ENCODE measurements around the gene RPL21.
A peak's percentile ranks its signal among the peaks of the same experiment; 100 is the strongest.

RPL21 gene

DNA sequence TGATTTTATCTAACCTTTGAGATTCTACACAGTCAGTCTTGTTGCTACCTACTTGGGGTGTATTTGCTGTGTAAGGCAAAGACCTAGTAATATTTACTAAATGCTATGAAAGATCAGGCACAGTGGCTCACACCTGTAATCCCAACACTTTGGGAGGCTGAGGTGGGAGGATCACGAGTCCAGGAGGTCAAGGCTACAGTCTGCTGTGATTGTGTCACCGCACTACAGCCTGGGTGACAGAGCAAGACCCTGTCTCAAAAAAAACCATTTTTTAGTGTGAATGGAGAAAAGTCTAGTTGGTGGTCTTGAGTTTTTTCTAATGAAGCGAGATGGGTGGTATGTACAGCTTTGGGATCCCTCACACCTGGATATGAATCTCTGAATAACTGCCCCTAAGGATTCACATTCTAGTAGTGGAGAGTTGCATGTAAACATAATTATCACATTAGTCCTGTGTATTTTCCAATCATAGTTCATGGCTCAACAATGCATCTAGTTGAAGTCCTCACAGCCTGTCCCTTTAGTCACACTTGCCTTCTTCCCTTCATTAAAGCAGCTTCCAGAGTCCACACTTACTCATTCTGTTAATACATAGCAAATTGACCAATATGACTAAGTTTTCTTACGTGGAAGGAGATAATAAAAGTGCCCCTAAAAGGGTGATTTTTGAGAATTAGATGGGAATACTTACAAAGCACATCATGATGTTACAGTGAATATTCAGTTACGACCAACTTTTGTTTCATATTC lies 7.5 kb downstream of the RPL21 start:
- TF ChIP-seq, protein P1, sequence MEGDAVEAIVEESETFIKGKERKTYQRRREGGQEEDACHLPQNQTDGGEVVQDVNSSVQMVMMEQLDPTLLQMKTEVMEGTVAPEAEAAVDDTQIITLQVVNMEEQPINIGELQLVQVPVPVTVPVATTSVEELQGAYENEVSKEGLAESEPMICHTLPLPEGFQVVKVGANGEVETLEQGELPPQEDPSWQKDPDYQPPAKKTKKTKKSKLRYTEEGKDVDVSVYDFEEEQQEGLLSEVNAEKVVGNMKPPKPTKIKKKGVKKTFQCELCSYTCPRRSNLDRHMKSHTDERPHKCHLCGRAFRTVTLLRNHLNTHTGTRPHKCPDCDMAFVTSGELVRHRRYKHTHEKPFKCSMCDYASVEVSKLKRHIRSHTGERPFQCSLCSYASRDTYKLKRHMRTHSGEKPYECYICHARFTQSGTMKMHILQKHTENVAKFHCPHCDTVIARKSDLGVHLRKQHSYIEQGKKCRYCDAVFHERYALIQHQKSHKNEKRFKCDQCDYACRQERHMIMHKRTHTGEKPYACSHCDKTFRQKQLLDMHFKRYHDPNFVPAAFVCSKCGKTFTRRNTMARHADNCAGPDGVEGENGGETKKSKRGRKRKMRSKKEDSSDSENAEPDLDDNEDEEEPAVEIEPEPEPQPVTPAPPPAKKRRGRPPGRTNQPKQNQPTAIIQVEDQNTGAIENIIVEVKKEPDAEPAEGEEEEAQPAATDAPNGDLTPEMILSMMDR (IDR thresholded peaks at IDR 0.05) = no peak
- TF ChIP-seq ZFX (IDR thresholded peaks at IDR 0.05; ENCODE audit: borderline replicate concordance) = no peak
- no peak overlapping the region for H3K27ac ChIP-seq

DNA sequence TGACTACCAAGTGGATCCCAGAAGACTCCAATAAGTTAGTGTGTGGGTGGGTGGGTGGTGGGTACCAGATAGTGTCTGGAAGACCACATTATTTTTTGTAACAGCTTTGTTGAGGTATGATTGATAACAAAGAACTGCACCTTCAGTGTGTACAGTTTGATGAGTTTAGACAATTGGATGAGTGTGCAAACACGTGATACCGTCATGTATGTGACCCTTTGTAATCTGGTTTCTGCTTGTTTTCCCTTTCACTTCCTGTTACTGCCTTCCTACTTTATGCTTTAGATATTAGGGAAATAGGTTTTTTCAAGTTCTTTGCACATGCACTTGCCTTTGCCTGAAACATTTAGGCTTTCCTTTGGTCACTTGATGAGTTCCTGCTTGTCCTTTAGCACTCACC lies 8.5 kb downstream of the RPL21 start:
- TF ChIP-seq ZFX (IDR thresholded peaks at IDR 0.05; ENCODE audit: borderline replicate concordance) = no peak
- TF ChIP-seq, protein P1 (IDR thresholded peaks at IDR 0.05) = no peak
- H3K27ac ChIP-seq = peak overlapping the region; percentile 25; the same call in 1 of the 2 replicates

DNA sequence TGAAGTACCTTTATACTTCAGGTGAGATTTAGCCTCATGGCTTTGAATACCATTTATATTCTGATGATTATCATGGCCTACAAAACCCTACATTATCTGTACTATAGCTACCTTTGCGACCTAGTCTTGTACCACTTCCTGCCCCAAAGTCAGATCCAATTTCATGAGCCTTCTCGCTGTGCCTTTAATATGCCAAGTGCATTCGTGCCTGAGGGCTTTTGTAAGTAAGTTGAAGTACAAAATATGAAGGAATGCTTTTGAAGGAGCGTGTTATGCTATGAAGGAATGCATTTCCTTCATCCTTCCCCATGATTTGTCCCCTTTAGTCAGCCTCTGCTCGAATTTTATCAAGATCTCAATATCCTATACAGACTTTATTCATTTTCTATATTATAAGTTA lies 10.0 kb downstream of the RPL21 start:
- TF ChIP-seq, protein P1 (IDR thresholded peaks at IDR 0.05) = no peak
- TF ChIP-seq ZFX (IDR thresholded peaks at IDR 0.05; ENCODE audit: borderline replicate concordance) = no peak
- H3K27ac ChIP-seq = 0 out of 2 replicates have a peak overlapping the region, but pooled peaks have one; percentile 25

GRCh38 chr13:27263438-27263837 lies 12.1 kb downstream of the RPL21 start:
- no peak overlapping the region for H3K27ac ChIP-seq
- TF ChIP-seq, protein P1 (IDR thresholded peaks at IDR 0.05) = no peak
- no peak for TF ChIP-seq ZFX (IDR thresholded peaks at IDR 0.05; ENCODE audit: borderline replicate concordance)

DNA sequence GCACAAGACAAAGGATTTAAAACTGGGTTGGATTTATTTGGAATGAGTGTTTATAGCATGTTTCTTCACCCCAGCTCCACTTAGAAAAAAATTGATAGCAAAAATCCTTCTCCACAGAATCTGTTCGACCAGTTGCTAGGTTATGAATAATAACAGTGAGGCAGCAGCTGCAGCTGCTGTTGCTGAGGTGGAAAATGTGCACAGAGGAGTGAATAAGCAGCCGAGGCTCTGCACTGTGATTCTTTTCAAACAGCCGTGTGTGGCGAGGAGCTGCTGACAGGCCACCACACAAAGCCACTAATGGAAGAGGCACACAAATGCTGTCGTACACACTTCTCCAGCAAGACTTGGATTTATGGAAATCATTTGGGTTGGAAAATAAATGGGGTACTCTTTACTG lies 12.8 kb downstream of the RPL21 start:
- no peak overlapping the region for H3K27ac ChIP-seq
- no peak for TF ChIP-seq ZFX (IDR thresholded peaks at IDR 0.05; ENCODE audit: borderline replicate concordance)
- TF ChIP-seq, protein P1 (IDR thresholded peaks at IDR 0.05) = no peak

DNA sequence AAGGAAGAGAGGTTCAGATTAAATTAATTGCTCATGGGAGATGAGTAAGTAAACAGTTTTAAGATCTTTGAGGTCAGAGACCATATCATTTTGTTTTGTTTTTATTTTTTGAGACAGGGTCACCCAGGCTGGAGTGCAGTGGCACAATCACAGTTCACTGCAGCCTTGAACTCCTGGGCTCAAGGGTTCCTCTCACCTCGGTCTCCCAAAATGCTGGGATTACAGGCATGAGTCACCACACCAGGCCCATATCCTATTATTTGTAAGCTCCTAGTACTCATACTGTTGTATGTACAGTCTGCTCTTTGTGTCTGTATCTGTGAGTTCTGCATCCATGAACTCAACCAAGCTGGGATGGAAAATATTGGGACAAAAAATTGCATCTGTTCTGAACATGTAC lies 13.3 kb downstream of the RPL21 start:
- no peak overlapping the region for H3K27ac ChIP-seq
- TF ChIP-seq, protein P1 (IDR thresholded peaks at IDR 0.05) = no peak

GRCh38 chr13:27266917-27267316 lies 15.6 kb downstream of the RPL21 start:
- TF ChIP-seq, protein P1 (IDR thresholded peaks at IDR 0.05) = no peak
- no peak for TF ChIP-seq ZFX (IDR thresholded peaks at IDR 0.05; ENCODE audit: borderline replicate concordance)
- H3K27ac ChIP-seq = no peak overlapping the region
